ENCODE results near the gene KRT77. TPM values are rescaled to one million over a fixed set of nuclear protein-coding genes. Genes with fewer than 3 reads are reported as not detected.

Gene KRT77
- total RNA-seq, 3 donors from 2014 or later: 0.48 TPM; not detected in 2

- TF ChIP-seq POLR2AphosphoS5 (IDR thresholded peaks at IDR 0.05) (no peak), POLR2A (IDR thresholded peaks at IDR 0.05) (no peak), CTCF (IDR thresholded peaks at IDR 0.05) (no peak)
- no peaks in the 10 kb centered on the region for H3K36me3 ChIP-seq
- no peaks in the 10 kb centered on the region for H3K9me3 ChIP-seq
- no peak for DNase-seq (ENCODE audit: low spot score in 2 of 2)
- H3K27ac ChIP-seq: no peak within 1 kb of the TSS
- H3K27me3 ChIP-seq: no peaks in the 10 kb centered on the region
- H3K4me1 ChIP-seq: no peaks in the 10 kb centered on the region
- intact Hi-C loops (cut with DNase I; ENCODE audit: low total_unique reads): no loop called here
- H3K4me3 ChIP-seq: no peak within 1 kb of the TSS
Measured at GRCh38 chr12:52680363-52680762, 23.0 kb downstream of the KRT77 start, which contains the start of gene KRT1. Gene KRT1, minus strand, starts transcription at chr12:52680407. Its CDS starts 59 bp downstream, at chr12:52680348.

GRCh38 chr12:52679875-52680274 lies 23.4 kb downstream of the KRT77 start:
- no peaks in the 10 kb centered on the region for H3K27me3 ChIP-seq
- peak in 1 of 2 donors; percentile 17 for DNase-seq (ENCODE audit: low spot score in 2 of 2)
- H3K36me3 ChIP-seq: no peaks in the 10 kb centered on the region
- no peak overlapping the region for H3K4me3 ChIP-seq
- H3K9me3 ChIP-seq: no peaks in the 10 kb centered on the region
- H3K27ac ChIP-seq: no peak overlapping the region
- H3K4me1 ChIP-seq: no peaks in the 10 kb centered on the region
- TF ChIP-seq CTCF (IDR thresholded peaks at IDR 0.05): no peak
- no peak for TF ChIP-seq POLR2AphosphoS5 (IDR thresholded peaks at IDR 0.05)
- no peak for TF ChIP-seq POLR2A (IDR thresholded peaks at IDR 0.05)
- intact Hi-C loops (cut with DNase I; ENCODE audit: low total_unique reads): no loop called here

- no peaks in the 10 kb centered on the region for H3K27me3 ChIP-seq
- H3K27ac ChIP-seq: no peak overlapping the region
- intact Hi-C loops (cut with DNase I; ENCODE audit: low total_unique reads): no loop called here
- no peak overlapping the region for H3K4me3 ChIP-seq
- peak in 1 of 2 donors; percentile 0 for DNase-seq (ENCODE audit: low spot score in 2 of 2)
- no peaks in the 10 kb centered on the region for H3K4me1 ChIP-seq
- TF ChIP-seq POLR2A (IDR thresholded peaks at IDR 0.05) (no peak), CTCF (IDR thresholded peaks at IDR 0.05) (no peak), POLR2AphosphoS5 (IDR thresholded peaks at IDR 0.05) (no peak)
- H3K36me3 ChIP-seq: no peaks in the 10 kb centered on the region
- no peaks in the 10 kb centered on the region for H3K9me3 ChIP-seq
Measured at GRCh38 chr12:52677671-52678070, 25.7 kb downstream of the KRT77 start.

GRCh38 chr12:52677126-52677525 lies 26.2 kb downstream of the KRT77 start:
- Histone ChIP-seq H3K4me3 (no peak overlapping the region), H3K27me3 (no peaks in the 10 kb centered on the region), H3K9me3 (no peaks in the 10 kb centered on the region), H3K27ac (no peak overlapping the region), H3K4me1 (no peaks in the 10 kb centered on the region), H3K36me3 (no peaks in the 10 kb centered on the region)
- intact Hi-C loops (cut with DNase I; ENCODE audit: low total_unique reads): no loop called here
- DNase-seq (ENCODE audit: low spot score in 2 of 2): peak in 1 of 2 donors; percentile 10
- TF ChIP-seq CTCF (IDR thresholded peaks at IDR 0.05): no peak
- TF ChIP-seq POLR2A (IDR thresholded peaks at IDR 0.05): no peak
- TF ChIP-seq POLR2AphosphoS5 (IDR thresholded peaks at IDR 0.05): no peak

GRCh38 chr12:52676163-52676562 lies 27.2 kb downstream of the KRT77 start:
- H3K9me3 ChIP-seq: no peaks in the 10 kb centered on the region
- no peak overlapping the region for H3K4me3 ChIP-seq
- no peak for TF ChIP-seq CTCF (IDR thresholded peaks at IDR 0.05)
- no peak for TF ChIP-seq POLR2A (IDR thresholded peaks at IDR 0.05)
- no peak for TF ChIP-seq POLR2AphosphoS5 (IDR thresholded peaks at IDR 0.05)
- peak in 1 of 2 donors; percentile 15 for DNase-seq (ENCODE audit: low spot score in 2 of 2)
- intact Hi-C loops (cut with DNase I; ENCODE audit: low total_unique reads): no loop called here
- no peaks in the 10 kb centered on the region for H3K36me3 ChIP-seq
- no peaks in the 10 kb centered on the region for H3K4me1 ChIP-seq
- H3K27ac ChIP-seq: no peak overlapping the region
- no peaks in the 10 kb centered on the region for H3K27me3 ChIP-seq

Measured in breast epithelium (tissue), 4 donors.